IMR-90 (cell line): Measurements from ENCODE around the gene MPPED2. TPM values are rescaled to one million over a fixed set of nuclear protein-coding genes. Genes with fewer than 3 reads are reported as not detected.

Source experiments
- ATAC-seq: fragments of 200-7000 bp; cut with Tn5 transposase; 2 replicates; pipeline ENCODE4 v1.9.1; 2020; ENCODE audit warnings: low read depth, mild to moderate bottlenecking, moderate library complexity
- BruUV-seq: library from RNA; stranded (reverse); fragments of 400-500 nt; replicated peaks from 2 replicates; lab custom pipeline; 2021; lab: Mats Ljungman, UMichigan
- CTCF ChIA-PET: fragments of 300-600 bp; formaldehyde crosslinking; extraction: SDS; loops from one replicate; lab custom pipeline; 2021; ENCODE audit warnings: antibody characterized with exemption; lab: Yijun Ruan, JAX
- POLR2A ChIA-PET: fragments of 300-600 bp; sonication (Branson Sonifier 250); formaldehyde crosslinking; loops from one replicate; lab custom pipeline; 2022; ENCODE audit warnings: antibody characterized with exemption; ENCODE audit not compliant: unreplicated experiment; lab: Charles Lee
- DNase-seq: peaks from one replicate; pipeline ENCODE4 v3.0.0; 2013
- H2AFZ ChIP-seq: replicated peaks from 2 replicates; pipeline ENCODE3; 2013; ENCODE audit warnings: low read length, mild to moderate bottlenecking; ENCODE audit not compliant: poor library complexity
- H2AK5ac ChIP-seq: 2 replicates; pipeline ENCODE4 v1.6.1; 2013; ENCODE audit warnings: low read depth, low read length, inconsistent platforms
- H2AK9ac ChIP-seq: replicated peaks from 2 replicates; pipeline ENCODE3; 2013; ENCODE audit warnings: mild to moderate bottlenecking, low read depth, low read length, moderate library complexity; ENCODE audit not compliant: poor library complexity
- H2BK120ac ChIP-seq: 2 replicates; pipeline ENCODE4 v1.6.1; 2013; ENCODE audit warnings: low read depth, low read length, inconsistent platforms
- H2BK15ac ChIP-seq: 3 replicates; pipeline ENCODE4 v1.6.1; 2013; ENCODE audit warnings: low read depth, low read length, inconsistent platforms
- H2BK20ac ChIP-seq: 2 replicates; pipeline ENCODE4 v1.6.1; 2013; ENCODE audit warnings: low read depth, mild to moderate bottlenecking, inconsistent platforms, low read length, moderate library complexity
- H2BK5ac ChIP-seq: 2 replicates; pipeline ENCODE4 v1.6.1; 2013; ENCODE audit warnings: mild to moderate bottlenecking, low read depth, low read length, inconsistent platforms; ENCODE audit not compliant: poor library complexity, severe bottlenecking
- H3K14ac ChIP-seq: replicated peaks from 2 replicates; pipeline ENCODE4 v1.6.1; 2013; ENCODE audit warnings: low read depth, low read length, inconsistent platforms
- H3K18ac ChIP-seq: 2 replicates; pipeline ENCODE4 v1.6.1; 2013; ENCODE audit warnings: low read depth, low read length, control low read depth
- H3K23ac ChIP-seq: 2 replicates; pipeline ENCODE4 v1.6.1; 2013; ENCODE audit warnings: low read depth, low read length, inconsistent platforms
- H3K27ac ChIP-seq: 2 replicates; pipeline ENCODE4 v1.5.1; 2013; ENCODE audit warnings: mild to moderate bottlenecking, control low read depth, low read length; ENCODE audit not compliant: insufficient read depth
- H3K27me3 ChIP-seq: 2 replicates; pipeline ENCODE4 v1.6.1; 2013; ENCODE audit warnings: low read length; ENCODE audit not compliant: control insufficient read depth, insufficient read depth
- H3K36me3 ChIP-seq: 2 replicates; pipeline ENCODE4 v1.6.1; 2013; ENCODE audit warnings: low read length, mixed read lengths; ENCODE audit not compliant: control insufficient read depth, insufficient read depth
- H3K4ac ChIP-seq: 2 replicates; pipeline ENCODE4 v1.6.1; 2013; ENCODE audit warnings: low read depth, low read length, inconsistent platforms
- H3K4me1 ChIP-seq: 2 replicates; pipeline ENCODE4 v1.6.1; 2013; ENCODE audit warnings: low read length, mixed read lengths; ENCODE audit not compliant: control insufficient read depth, insufficient read depth
- H3K4me2 ChIP-seq: 2 replicates; pipeline ENCODE4 v1.6.1; 2013; ENCODE audit warnings: low read depth, mild to moderate bottlenecking, control low read depth, low read length, moderate library complexity
- H3K4me3 ChIP-seq: 2 replicates; pipeline ENCODE4 v1.5.1; 2013; ENCODE audit warnings: low read depth, mild to moderate bottlenecking, control low read depth, low read length, moderate library complexity; ENCODE audit not compliant: insufficient read depth
- H3K56ac ChIP-seq: 2 replicates; pipeline ENCODE4 v1.6.1; 2013; ENCODE audit warnings: low read length, inconsistent platforms; ENCODE audit not compliant: insufficient read depth; ENCODE audit errors: extremely low read depth
- H3K79me1 ChIP-seq, 2 experiments: 2 replicates each; pipeline ENCODE4 v1.6.1; 2013; ENCODE audit warnings: low read length in 2 of 2, inconsistent platforms in 1 of 2, low read depth in 1 of 2
- H3K9ac ChIP-seq: 2 replicates; pipeline ENCODE4 v1.6.1; 2013; ENCODE audit warnings: low read depth, low read length, control low read depth
- H3K9me1 ChIP-seq: 2 replicates; pipeline ENCODE4 v1.6.1; 2013; ENCODE audit warnings: low read length, inconsistent platforms; ENCODE audit not compliant: insufficient read depth
- H3K9me3 ChIP-seq: 2 replicates; pipeline ENCODE4 v1.6.1; 2013; ENCODE audit warnings: low read length; ENCODE audit not compliant: control insufficient read depth, insufficient read depth
- H4K20me1 ChIP-seq: 2 replicates; pipeline ENCODE4 v1.6.1; 2013; ENCODE audit warnings: low read length, inconsistent platforms; ENCODE audit not compliant: insufficient read depth
- H4K5ac ChIP-seq: 2 replicates; pipeline ENCODE4 v1.6.1; 2013; ENCODE audit warnings: mild to moderate bottlenecking, low read depth, low read length, control low read depth
- H4K8ac ChIP-seq, 2 experiments: 2 replicates each; pipeline ENCODE4 v1.6.1; 2013; ENCODE audit warnings: low read depth in 2 of 2, low read length in 2 of 2, control low read depth in 1 of 2, inconsistent platforms in 1 of 2
- H4K91ac ChIP-seq: 2 replicates; pipeline ENCODE4 v1.6.1; 2013; ENCODE audit warnings: low read depth, low read length, inconsistent platforms; ENCODE audit not compliant: insufficient read depth
- BHLHE40 ChIP-seq: fragments of 150-350 bp; IDR thresholded peaks from 2 replicates; pipeline ENCODE4 v1.6.1; 2016; ENCODE audit warnings: mild to moderate bottlenecking, low read depth, low read length
- CEBPB ChIP-seq: IDR thresholded peaks from 2 replicates; pipeline ENCODE4 v1.6.1; 2012; ENCODE audit warnings: low read depth, low read length, improper control_type of control experiment
- CHD1 ChIP-seq: IDR thresholded peaks from 2 replicates; pipeline ENCODE4 v1.6.1; 2012; ENCODE audit warnings: low read depth, low read length, improper control_type of control experiment
- CTCF ChIP-seq: conservative IDR thresholded peaks from 2 replicates; pipeline ENCODE4 v1.5.1; 2012; ENCODE audit warnings: mild to moderate bottlenecking, low read depth, low read length, improper control_type of control experiment
- FOS ChIP-seq: fragments of 150-350 bp; IDR thresholded peaks from 2 replicates; pipeline ENCODE4 v1.6.1; 2016; ENCODE audit warnings: low read depth, low read length
- MAFK ChIP-seq: IDR thresholded peaks from 2 replicates; pipeline ENCODE4 v1.6.1; 2012; ENCODE audit warnings: low read depth, low read length, improper control_type of control experiment
- MAZ ChIP-seq: IDR thresholded peaks from 2 replicates; pipeline ENCODE4 v1.6.1; 2012; ENCODE audit warnings: low read depth, mild to moderate bottlenecking, low read length, improper control_type of control experiment, moderate library complexity, borderline replicate concordance
- MXI1 ChIP-seq: IDR thresholded peaks from 2 replicates; pipeline ENCODE4 v1.6.1; 2012; ENCODE audit warnings: low read depth, mild to moderate bottlenecking, low read length, moderate library complexity, borderline replicate concordance
- NFE2L2 ChIP-seq: fragments of 150-350 bp; IDR thresholded peaks from 2 replicates; pipeline ENCODE4 v1.6.1; 2016; ENCODE audit warnings: low read depth, mild to moderate bottlenecking, low read length
- POLR2A ChIP-seq: IDR thresholded peaks from 2 replicates; pipeline ENCODE4 v1.6.1; 2012; ENCODE audit warnings: mild to moderate bottlenecking, low read depth, low read length
- RAD21 ChIP-seq: IDR thresholded peaks from 2 replicates; pipeline ENCODE4 v1.6.1; 2012; ENCODE audit warnings: low read length, improper control_type of control experiment
- RCOR1 ChIP-seq: IDR thresholded peaks from 2 replicates; pipeline ENCODE4 v1.6.1; 2012; ENCODE audit warnings: mild to moderate bottlenecking, low read length, improper control_type of control experiment; ENCODE audit not compliant: insufficient replicate concordance
- RFX5 ChIP-seq: IDR thresholded peaks from 2 replicates; pipeline ENCODE4 v1.8.0; 2012; ENCODE audit warnings: low read depth, mild to moderate bottlenecking, low read length, moderate library complexity
- SMC3 ChIP-seq: fragments of 150-350 bp; IDR thresholded peaks from 2 replicates; pipeline ENCODE4 v1.6.1; 2016; ENCODE audit warnings: low read depth, mild to moderate bottlenecking, antibody characterized with exemption, low read length, moderate library complexity
- WGBS, 2 experiments: methylation state at CpG; one replicate each; pipeline versions ENCODE4 v1.1.5 to v1.1.7; 2013; ENCODE audit warnings: missing lambda C conversion rate in 2 of 2; ENCODE audit not compliant: insufficient read length in 1 of 2; ENCODE audit errors: extremely low coverage in 2 of 2; 5-methylcytosine and 5-hydroxymethylcytosine counted together
- dilution Hi-C: fragments of 300-500 bp; cut with HindIII; formaldehyde crosslinking; loops from one replicate; pipeline ENCODE4 v1.14.3; 2018; ENCODE audit warnings: low sequenced_read_pairs; ENCODE audit not compliant: unreplicated experiment
- in situ Hi-C: fragments of 300-500 bp; cut with MboI; formaldehyde crosslinking; loops from 3 replicates; pipeline ENCODE4 v1.14.3; 2019; ENCODE audit warnings: low sequenced_read_pairs, inconsistent platforms, mixed read lengths
- intact Hi-C: fragments of 100-400 bp; cut with micrococcal nuclease; formaldehyde crosslinking; loops from 2 replicates; pipeline ENCODE4 v1.10.0; 2022
- polyA plus RNA-seq, 3 experiments: library from polyadenylated mRNA; depleted of rRNA; stranded (reverse); fragments of >200 nt; gene quantifications; 2 replicates each; pipeline ENCODE4 v1.2.3, GENCODE V29; 2012; ENCODE audit warnings: low replicate concordance in 1 of 3
- total RNA-seq: library from RNA; depleted of rRNA; stranded (reverse); fragments of >200 nt; gene quantifications from 2 replicates; pipeline ENCODE4 v1.2.3, GENCODE V29; 2012
- TF ChIP-seq, protein P1 (sequence below): fragments of 150-350 bp; IDR thresholded peaks from 2 replicates; pipeline ENCODE4 v1.6.1; 2017; ENCODE audit warnings: mild to moderate bottlenecking, antibody characterized with exemption, low read length, low read depth
- TF ChIP-seq, protein P2 (sequence below): fragments of 150-350 bp; IDR thresholded peaks from 2 replicates; pipeline ENCODE4 v1.6.1; 2016; ENCODE audit warnings: low read depth, mild to moderate bottlenecking, low read length, moderate library complexity, borderline replicate concordance

The MPPED2 gene
- total and polyA plus RNA-seq, 2 of the 4 experiments (the other 2 are of a cell fraction): 0.10 TPM; not detected in 1

GRCh38 chr11:30458541-30458940 lies 127.6 kb downstream of the MPPED2 start:
- H3K4ac ChIP-seq: no peak overlapping the region
- no peak overlapping the region for H2BK120ac ChIP-seq
- no peak for TF ChIP-seq RFX5
- TF ChIP-seq CEBPB: no peak
- no peak for TF ChIP-seq MAZ
- no peak for TF ChIP-seq BHLHE40
- no peak for TF ChIP-seq NFE2L2
- TF ChIP-seq SMC3: no peak
- TF ChIP-seq MXI1: no peak
- TF ChIP-seq MAFK: no peak
- TF ChIP-seq POLR2A: no peak
- no peak for TF ChIP-seq CHD1
- TF ChIP-seq CTCF: no peak
- TF ChIP-seq, protein P1, sequence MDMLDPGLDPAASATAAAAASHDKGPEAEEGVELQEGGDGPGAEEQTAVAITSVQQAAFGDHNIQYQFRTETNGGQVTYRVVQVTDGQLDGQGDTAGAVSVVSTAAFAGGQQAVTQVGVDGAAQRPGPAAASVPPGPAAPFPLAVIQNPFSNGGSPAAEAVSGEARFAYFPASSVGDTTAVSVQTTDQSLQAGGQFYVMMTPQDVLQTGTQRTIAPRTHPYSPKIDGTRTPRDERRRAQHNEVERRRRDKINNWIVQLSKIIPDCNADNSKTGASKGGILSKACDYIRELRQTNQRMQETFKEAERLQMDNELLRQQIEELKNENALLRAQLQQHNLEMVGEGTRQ: no peak
- TF ChIP-seq, protein P2, sequence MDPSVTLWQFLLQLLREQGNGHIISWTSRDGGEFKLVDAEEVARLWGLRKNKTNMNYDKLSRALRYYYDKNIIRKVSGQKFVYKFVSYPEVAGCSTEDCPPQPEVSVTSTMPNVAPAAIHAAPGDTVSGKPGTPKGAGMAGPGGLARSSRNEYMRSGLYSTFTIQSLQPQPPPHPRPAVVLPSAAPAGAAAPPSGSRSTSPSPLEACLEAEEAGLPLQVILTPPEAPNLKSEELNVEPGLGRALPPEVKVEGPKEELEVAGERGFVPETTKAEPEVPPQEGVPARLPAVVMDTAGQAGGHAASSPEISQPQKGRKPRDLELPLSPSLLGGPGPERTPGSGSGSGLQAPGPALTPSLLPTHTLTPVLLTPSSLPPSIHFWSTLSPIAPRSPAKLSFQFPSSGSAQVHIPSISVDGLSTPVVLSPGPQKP: no peak
- TF ChIP-seq RCOR1: no peak
- no peak for TF ChIP-seq RAD21
- no peak for TF ChIP-seq FOS
- H3K9me3 ChIP-seq: no peaks in the 10 kb centered on the region
- no peak overlapping the region for H2BK20ac ChIP-seq
- 80% methylated on average over 2 of the region's 3 CpGs; no CpG with 5 or more reads in 1 of the 2 experiments for WGBS, 2 experiments
- BruUV-seq: no TSS peak
- H2AK9ac ChIP-seq: no peak overlapping the region
- in situ Hi-C loops (no loop called here), intact Hi-C loops (no loop called here), dilution Hi-C loops (no loop called here)
- no peaks in the 10 kb centered on the region for H3K9me1 ChIP-seq
- ATAC-seq: no peak
- H2AFZ ChIP-seq: no peak overlapping the region
- H3K27ac ChIP-seq: no peak overlapping the region
- H3K4me2 ChIP-seq: no peak overlapping the region
- no peak overlapping the region for H2BK15ac ChIP-seq
- H4K5ac ChIP-seq: no peak overlapping the region
- H4K8ac ChIP-seq: no peak overlapping the region
- H3K9ac ChIP-seq: no peak overlapping the region
- H4K91ac ChIP-seq: no peak overlapping the region
- H3K23ac ChIP-seq: no peak overlapping the region
- H3K36me3 ChIP-seq: no peaks in the 10 kb centered on the region
- H4K20me1 ChIP-seq: no peaks in the 10 kb centered on the region
- H3K4me3 ChIP-seq: no peak overlapping the region
- no peaks in the 10 kb centered on the region for H3K4me1 ChIP-seq
- POLR2A ChIA-PET: no interaction called here
- H3K27me3 ChIP-seq: no peaks in the 10 kb centered on the region
- H3K56ac ChIP-seq: no peak overlapping the region
- CTCF ChIA-PET: no interaction called here
- no peak overlapping the region for H2BK5ac ChIP-seq
- no peak for DNase-seq
- no peak overlapping the region for H2AK5ac ChIP-seq
- H3K79me1 ChIP-seq: no peaks in the 10 kb centered on the region
- H3K14ac ChIP-seq: no peak overlapping the region
- no peak overlapping the region for H3K18ac ChIP-seq
